ENCODE results near the gene B4GALT6.

Gene B4GALT6

DNA sequence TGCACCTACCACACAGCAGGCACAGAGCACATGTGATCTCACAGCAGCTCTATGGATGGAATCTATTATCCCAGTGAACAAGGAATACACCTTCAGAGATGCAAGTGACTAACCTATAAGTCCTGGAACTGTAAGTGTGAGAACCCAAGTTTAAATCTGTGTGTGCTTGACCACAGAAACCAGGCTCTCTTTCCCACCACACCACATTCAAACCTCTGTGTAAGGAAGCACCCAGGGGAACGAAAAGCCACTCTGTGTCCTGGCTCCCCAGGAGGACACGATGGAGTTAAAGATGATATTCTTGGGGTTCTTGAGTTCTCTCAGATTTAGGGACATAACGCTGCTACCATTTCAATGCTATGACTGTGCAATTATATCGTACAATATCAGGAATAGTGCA is 53.8 kb downstream of the B4GALT6 start:
- H3K9me3 ChIP-seq (ENCODE audit: control insufficient read depth, low read length), result no peaks in the 10 kb centered on the region
- H3K4me2 ChIP-seq (ENCODE audit: low read length, poor library complexity, severe bottlenecking), result no peak overlapping the region
- no peaks in the 10 kb centered on the region for H3K4me1 ChIP-seq (ENCODE audit: control insufficient read depth, insufficient read depth, low read depth, low read length)
- H3K79me1 ChIP-seq (replicated peaks; ENCODE audit: low read length, poor library complexity, severe bottlenecking), result no peaks in the 10 kb centered on the region
- no peak overlapping the region for H2AK5ac ChIP-seq (ENCODE audit: low read length, severe bottlenecking)
- 98% methylated on average over 4 of the region's 4 CpGs for WGBS
- no peak overlapping the region for H2BK5ac ChIP-seq (ENCODE audit: low read depth, low read length, poor library complexity, severe bottlenecking)
- H4K91ac ChIP-seq (ENCODE audit: low read length), result no peak overlapping the region
- H3K14ac ChIP-seq (ENCODE audit: low read length in 2 of 2), result no peak overlapping the region
- H3K18ac ChIP-seq (ENCODE audit: low read depth in 1 of 2, low read length in 2 of 2), result no peak overlapping the region
- no peak overlapping the region for H4K8ac ChIP-seq (ENCODE audit: low read length)
- H3K27ac ChIP-seq (ENCODE audit: low read length, poor library complexity, severe bottlenecking), result no peak overlapping the region
- H2BK12ac ChIP-seq (ENCODE audit: low read length in 2 of 2), result no peak overlapping the region
- no peak overlapping the region for H2BK120ac ChIP-seq (ENCODE audit: low read depth, low read length)
- H3K23ac ChIP-seq (ENCODE audit: low read length in 2 of 2), result no peak overlapping the region
- H3K4ac ChIP-seq (ENCODE audit: low read depth in 1 of 2, low read length in 2 of 2), result no peak overlapping the region
- no peak overlapping the region for H2BK15ac ChIP-seq (ENCODE audit: low read depth, poor library complexity, severe bottlenecking)
- no peak overlapping the region for H3K4me3 ChIP-seq (ENCODE audit: insufficient read depth in 1 of 2, low read depth in 1 of 2, low read length in 2 of 2)
- no peak overlapping the region for H2AFZ ChIP-seq (ENCODE audit: low read depth, low read length)
- no peak for DNase-seq
- no peak overlapping the region for H3K9ac ChIP-seq (ENCODE audit: low read length)
- no peaks in the 10 kb centered on the region for H3K27me3 ChIP-seq (ENCODE audit: control insufficient read depth in 1 of 2, insufficient read depth in 1 of 2, low read length in 2 of 2)
- H3K36me3 ChIP-seq (ENCODE audit: control insufficient read depth in 1 of 2, insufficient read depth in 2 of 2, low read depth in 1 of 2, low read length in 2 of 2), result peaks cover 2 to 28% of the 10 kb centered on the region in 2 experiments

DNA sequence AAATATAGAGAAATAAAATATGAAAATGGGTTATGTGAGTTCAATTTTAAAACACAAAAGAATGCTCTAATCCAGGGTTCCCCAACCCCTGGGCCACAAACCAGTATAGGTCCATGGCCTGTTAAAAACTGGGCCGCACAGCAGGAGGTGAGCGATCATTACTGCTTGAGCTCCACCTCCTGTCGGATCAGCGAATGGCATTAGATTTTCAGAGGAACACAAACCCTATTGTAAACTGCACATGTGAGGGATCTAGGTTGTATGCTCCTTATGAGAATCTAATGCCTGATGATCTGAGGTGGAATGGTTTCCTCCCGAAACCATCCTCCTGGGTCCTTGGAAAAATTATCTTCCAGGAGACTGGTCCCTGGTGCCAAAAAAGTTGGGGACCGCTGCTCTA is 58.0 kb downstream of the B4GALT6 start:
- no peak overlapping the region for H2BK120ac ChIP-seq (ENCODE audit: low read depth, low read length)
- H2AFZ ChIP-seq (ENCODE audit: low read depth, low read length), result no peak overlapping the region
- no peaks in the 10 kb centered on the region for H3K9me3 ChIP-seq (ENCODE audit: control insufficient read depth, low read length)
- no peak overlapping the region for H3K18ac ChIP-seq (ENCODE audit: low read depth in 1 of 2, low read length in 2 of 2)
- H3K79me1 ChIP-seq (replicated peaks; ENCODE audit: low read length, poor library complexity, severe bottlenecking), result no peaks in the 10 kb centered on the region
- H3K4ac ChIP-seq (ENCODE audit: low read depth in 1 of 2, low read length in 2 of 2), result no peak overlapping the region
- no peak overlapping the region for H2BK5ac ChIP-seq (ENCODE audit: low read depth, low read length, poor library complexity, severe bottlenecking)
- DNase-seq, result no peak
- H2BK12ac ChIP-seq (ENCODE audit: low read length in 2 of 2), result no peak overlapping the region
- no peak overlapping the region for H2BK15ac ChIP-seq (ENCODE audit: low read depth, poor library complexity, severe bottlenecking)
- H3K4me1 ChIP-seq (ENCODE audit: control insufficient read depth, insufficient read depth, low read depth, low read length), result no peaks in the 10 kb centered on the region
- no peak overlapping the region for H4K91ac ChIP-seq (ENCODE audit: low read length)
- no peak overlapping the region for H3K14ac ChIP-seq (ENCODE audit: low read length in 2 of 2)
- H4K8ac ChIP-seq (ENCODE audit: low read length), result no peak overlapping the region
- no peak overlapping the region for H3K23ac ChIP-seq (ENCODE audit: low read length in 2 of 2)
- peaks cover 2 to 35% of the 10 kb centered on the region in 2 experiments for H3K36me3 ChIP-seq (ENCODE audit: control insufficient read depth in 1 of 2, insufficient read depth in 2 of 2, low read depth in 1 of 2, low read length in 2 of 2)
- no peak overlapping the region for H3K9ac ChIP-seq (ENCODE audit: low read length)
- H3K27me3 ChIP-seq (ENCODE audit: control insufficient read depth in 1 of 2, insufficient read depth in 1 of 2, low read length in 2 of 2), result no peaks in the 10 kb centered on the region
- no peak overlapping the region for H2AK5ac ChIP-seq (ENCODE audit: low read length, severe bottlenecking)
- WGBS, result 95% methylated on average over 5 of the region's 6 CpGs
- no peak overlapping the region for H3K27ac ChIP-seq (ENCODE audit: low read length, poor library complexity, severe bottlenecking)
- H3K4me3 ChIP-seq (ENCODE audit: insufficient read depth in 1 of 2, low read depth in 1 of 2, low read length in 2 of 2), result no peak overlapping the region
- no peak overlapping the region for H3K4me2 ChIP-seq (ENCODE audit: low read length, poor library complexity, severe bottlenecking)

DNA sequence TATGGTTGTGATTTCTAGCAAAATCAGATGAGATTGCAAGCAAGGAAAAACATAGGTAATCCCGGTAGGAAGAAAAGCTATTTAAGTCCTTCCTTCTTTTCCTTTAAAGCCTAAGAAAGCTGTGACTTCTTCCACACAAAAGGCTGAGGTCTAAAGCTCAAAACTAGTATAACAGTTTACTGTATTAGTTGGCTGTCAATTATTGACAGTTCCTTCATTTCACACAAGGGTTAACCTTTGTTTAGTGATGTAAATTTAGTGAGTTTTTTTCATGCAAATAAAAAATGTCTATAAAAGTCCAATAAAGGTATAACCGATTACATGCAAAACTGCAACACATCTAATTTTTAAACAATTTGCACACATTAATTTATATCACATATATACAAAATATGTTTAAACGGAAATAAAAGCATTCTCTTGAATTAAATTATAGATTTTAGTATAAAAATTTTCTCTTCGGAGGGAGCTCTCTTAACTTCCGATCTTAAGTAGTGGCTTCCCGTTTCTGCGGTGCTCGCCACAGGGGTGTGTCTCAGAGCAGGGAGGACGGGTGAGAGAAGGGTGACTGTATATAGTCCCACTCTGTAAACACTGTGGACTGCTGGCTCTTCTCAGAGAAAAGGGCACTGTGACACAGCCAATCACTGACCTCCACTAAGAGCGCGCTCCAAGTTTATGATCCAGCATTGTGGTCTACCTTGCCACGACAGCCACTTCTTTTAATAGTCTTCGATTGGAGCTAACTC is 59.3 kb downstream of the B4GALT6 start:
- 95% methylated on average over 10 of the region's 13 CpGs for WGBS
- no peak overlapping the region for H2BK15ac ChIP-seq (ENCODE audit: low read depth, poor library complexity, severe bottlenecking)
- no peaks in the 10 kb centered on the region for H3K79me1 ChIP-seq (replicated peaks; ENCODE audit: low read length, poor library complexity, severe bottlenecking)
- H4K8ac ChIP-seq (ENCODE audit: low read length), result no peak overlapping the region
- H3K4ac ChIP-seq (ENCODE audit: low read depth in 1 of 2, low read length in 2 of 2), result no peak overlapping the region
- no peak overlapping the region for H3K18ac ChIP-seq (ENCODE audit: low read depth in 1 of 2, low read length in 2 of 2)
- no peak overlapping the region for H2BK5ac ChIP-seq (ENCODE audit: low read depth, low read length, poor library complexity, severe bottlenecking)
- no peaks in the 10 kb centered on the region for H3K27me3 ChIP-seq (ENCODE audit: control insufficient read depth in 1 of 2, insufficient read depth in 1 of 2, low read length in 2 of 2)
- H4K91ac ChIP-seq (ENCODE audit: low read length), result no peak overlapping the region
- DNase-seq, result no peak
- H2AFZ ChIP-seq (ENCODE audit: low read depth, low read length), result no peak overlapping the region
- no peaks in the 10 kb centered on the region for H3K4me1 ChIP-seq (ENCODE audit: control insufficient read depth, insufficient read depth, low read depth, low read length)
- H3K27ac ChIP-seq (ENCODE audit: low read length, poor library complexity, severe bottlenecking), result no peak overlapping the region
- no peak overlapping the region for H2AK5ac ChIP-seq (ENCODE audit: low read length, severe bottlenecking)
- H2BK12ac ChIP-seq (ENCODE audit: low read length in 2 of 2), result no peak overlapping the region
- no peaks in the 10 kb centered on the region for H3K9me3 ChIP-seq (ENCODE audit: control insufficient read depth, low read length)
- H2BK120ac ChIP-seq (ENCODE audit: low read depth, low read length), result no peak overlapping the region
- peaks cover 2 to 27% of the 10 kb centered on the region in 2 experiments for H3K36me3 ChIP-seq (ENCODE audit: control insufficient read depth in 1 of 2, insufficient read depth in 2 of 2, low read depth in 1 of 2, low read length in 2 of 2)
- H3K14ac ChIP-seq (ENCODE audit: low read length in 2 of 2), result no peak overlapping the region
- no peak overlapping the region for H3K9ac ChIP-seq (ENCODE audit: low read length)
- H3K4me3 ChIP-seq (ENCODE audit: insufficient read depth in 1 of 2, low read depth in 1 of 2, low read length in 2 of 2), result no peak overlapping the region
- H3K23ac ChIP-seq (ENCODE audit: low read length in 2 of 2), result no peak overlapping the region
- no peak overlapping the region for H3K4me2 ChIP-seq (ENCODE audit: low read length, poor library complexity, severe bottlenecking)

DNA sequence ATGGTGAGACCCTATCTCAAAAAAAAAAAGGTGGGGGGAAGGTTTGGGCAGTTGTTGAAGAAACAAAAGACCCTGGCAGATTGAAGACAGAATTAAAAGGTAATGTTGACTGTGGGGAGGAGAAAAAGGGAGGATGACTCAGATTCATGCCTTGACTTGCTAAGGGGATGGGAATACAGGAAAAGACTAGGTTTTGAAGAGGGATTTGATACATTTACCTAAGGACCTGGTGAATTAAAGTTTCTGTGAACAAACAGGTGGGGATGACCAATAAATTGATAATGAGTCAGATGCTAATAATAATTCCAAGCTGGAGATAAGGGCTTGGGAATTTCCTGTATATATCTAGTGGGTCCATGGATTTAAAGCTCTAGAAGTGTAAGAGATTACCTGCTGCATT is 65.1 kb downstream of the B4GALT6 start:
- no peak overlapping the region for H2AFZ ChIP-seq (ENCODE audit: low read depth, low read length)
- H2BK120ac ChIP-seq (ENCODE audit: low read depth, low read length), result no peak overlapping the region
- no peak overlapping the region for H4K8ac ChIP-seq (ENCODE audit: low read length)
- H3K4ac ChIP-seq (ENCODE audit: low read depth in 1 of 2, low read length in 2 of 2), result no peak overlapping the region
- no peak overlapping the region for H2BK15ac ChIP-seq (ENCODE audit: low read depth, poor library complexity, severe bottlenecking)
- H3K9ac ChIP-seq (ENCODE audit: low read length), result no peak overlapping the region
- no peaks in the 10 kb centered on the region for H3K9me3 ChIP-seq (ENCODE audit: control insufficient read depth, low read length)
- no peaks in the 10 kb centered on the region for H3K27me3 ChIP-seq (ENCODE audit: control insufficient read depth in 1 of 2, insufficient read depth in 1 of 2, low read length in 2 of 2)
- H3K27ac ChIP-seq (ENCODE audit: low read length, poor library complexity, severe bottlenecking), result no peak overlapping the region
- H3K36me3 ChIP-seq (ENCODE audit: control insufficient read depth in 1 of 2, insufficient read depth in 2 of 2, low read depth in 1 of 2, low read length in 2 of 2), result no peaks in the 10 kb centered on the region
- no peak overlapping the region for H3K18ac ChIP-seq (ENCODE audit: low read depth in 1 of 2, low read length in 2 of 2)
- H2BK5ac ChIP-seq (ENCODE audit: low read depth, low read length, poor library complexity, severe bottlenecking), result no peak overlapping the region
- no peaks in the 10 kb centered on the region for H3K4me1 ChIP-seq (ENCODE audit: control insufficient read depth, insufficient read depth, low read depth, low read length)
- no peak overlapping the region for H2BK12ac ChIP-seq (ENCODE audit: low read length in 2 of 2)
- no peak overlapping the region for H3K4me3 ChIP-seq (ENCODE audit: insufficient read depth in 1 of 2, low read depth in 1 of 2, low read length in 2 of 2)
- H3K23ac ChIP-seq (ENCODE audit: low read length in 2 of 2), result no peak overlapping the region
- DNase-seq, result no peak
- no peak overlapping the region for H3K4me2 ChIP-seq (ENCODE audit: low read length, poor library complexity, severe bottlenecking)
- no peak overlapping the region for H3K14ac ChIP-seq (ENCODE audit: low read length in 2 of 2)
- H4K91ac ChIP-seq (ENCODE audit: low read length), result no peak overlapping the region
- H3K79me1 ChIP-seq (replicated peaks; ENCODE audit: low read length, poor library complexity, severe bottlenecking), result no peaks in the 10 kb centered on the region
- no peak overlapping the region for H2AK5ac ChIP-seq (ENCODE audit: low read length, severe bottlenecking)
